K562 (cell line): ENCODE measurements around the gene PSMD13. TPM values are rescaled to one million over a fixed set of nuclear protein-coding genes. Genes with fewer than 3 reads are reported as not detected.
"Not testable (repeated sequence)": the region's sequence is repeated elsewhere in the genome, so short reads cannot be mapped to it uniquely, and the experiment has no call there.

Experiments
- ATAC-seq: fragments of 200-7000 bp; cut with Tn5 transposase; 3 replicates; pipeline ENCODE4 v1.9.1; 2020; ENCODE audit warnings: moderate library complexity
- BruUV-seq: library from RNA; stranded (reverse); fragments of 400-500 nt; replicated peaks from 2 replicates; lab custom pipeline; 2021; lab: Mats Ljungman, UMichigan
- CTCF ChIA-PET: fragments of 300-600 bp; formaldehyde crosslinking; extraction: SDS; loops from one replicate; lab custom pipeline; 2021; ENCODE audit warnings: low intra/inter-chr PET ratio; lab: Yijun Ruan, JAX
- POLR2A ChIA-PET: fragments of 300-600, 350-650 bp; sonication (Branson Sonifier 250); formaldehyde crosslinking; extraction: SDS; loops from one replicate; lab custom pipeline; 2021; ENCODE audit warnings: antibody characterized with exemption, inconsistent platforms; lab: Yijun Ruan, JAX
- DNase-seq, 4 experiments: peaks; one replicate each; pipeline versions ENCODE4 v3.0.0 to v3.0.0-alpha.2; 2011 to 2018; ENCODE audit warnings: low spot score in 3 of 4, mixed read lengths in 3 of 4; ENCODE audit errors: extremely low read depth in 1 of 4
- FAIRE-seq: peaks from 2 replicates; lab custom pipeline; 2011; peaks lifted over from hg19 to GRCh38; lab: Jason Lieb, UNC
- H2AFZ ChIP-seq: 2 replicates; pipeline ENCODE4 v1.6.0; 2011; ENCODE audit warnings: low read depth, low read length, control low read depth, inconsistent platforms
- H3K27ac ChIP-seq: fragments of 200-600 bp; 3 replicates; pipeline ENCODE4 v1.8.0; 2011; ENCODE audit warnings: low read depth, mild to moderate bottlenecking, control low read depth, inconsistent platforms, low read length, moderate library complexity, mixed read lengths; ENCODE audit errors: extremely low read depth
- H3K27me3 ChIP-seq, 2 experiments: fragments of 300-600 bp in 1 of 2; 2 replicates in 1 of 2; 3 replicates in 1 of 2; pipeline versions ENCODE4 v1.6.0 to v1.8.0; 2011; ENCODE audit warnings: inconsistent platforms in 2 of 2, low read length in 2 of 2, mild to moderate bottlenecking in 1 of 2, mixed read lengths in 1 of 2, moderate library complexity in 1 of 2; ENCODE audit not compliant: control insufficient read depth in 2 of 2, insufficient read depth in 2 of 2
- H3K36me3 ChIP-seq: fragments of 300-600 bp; 3 replicates; pipeline ENCODE4 v1.8.0; 2011; ENCODE audit warnings: mild to moderate bottlenecking, low read length, inconsistent platforms; ENCODE audit not compliant: control insufficient read depth, insufficient read depth
- H3K4me1 ChIP-seq, 2 experiments: fragments of 200-600 bp in 1 of 2; replicated peaks in 1 of 2; 2 replicates in 1 of 2; 3 replicates in 1 of 2; pipeline versions ENCODE4 v1.5.1 to v1.8.0; 2011; ENCODE audit warnings: inconsistent platforms in 2 of 2, low read length in 2 of 2, mild to moderate bottlenecking in 1 of 2, mixed read lengths in 1 of 2, moderate library complexity in 1 of 2; ENCODE audit not compliant: control insufficient read depth in 2 of 2, insufficient read depth in 2 of 2
- H3K4me2 ChIP-seq: 2 replicates; pipeline ENCODE4 v1.6.1; 2011; ENCODE audit warnings: low read length, control low read depth, inconsistent platforms, mixed read lengths; ENCODE audit not compliant: insufficient read depth
- H3K4me3 ChIP-seq: fragments of 200-600 bp; sonication (generic), shearing (Covaris generic); 2 replicates; pipeline ENCODE4 v1.5.1; 2016; ENCODE audit warnings: control low read depth, inconsistent platforms
- H3K79me2 ChIP-seq: fragments of 200-600 bp; 3 replicates; pipeline ENCODE4 v1.8.0; 2011; ENCODE audit warnings: low read length, inconsistent platforms; ENCODE audit not compliant: control insufficient read depth, insufficient read depth
- H3K9ac ChIP-seq, 2 experiments: 2 replicates each; pipeline versions ENCODE4 v1.6.0 to v1.6.1; 2011; ENCODE audit warnings: low read depth in 2 of 2, low read length in 2 of 2, control low read depth in 1 of 2, inconsistent platforms in 1 of 2, mild to moderate bottlenecking in 1 of 2, mixed read lengths in 1 of 2; ENCODE audit not compliant: insufficient read depth in 1 of 2
- H3K9me1 ChIP-seq: one replicate; pipeline ENCODE4 v1.6.0; 2011; ENCODE audit warnings: inconsistent platforms, mild to moderate bottlenecking, low read length, moderate library complexity; ENCODE audit not compliant: control insufficient read depth, insufficient read depth
- H3K9me3 ChIP-seq: replicated peaks from 2 replicates; pipeline ENCODE4 v1.5.1; 2011; ENCODE audit warnings: low read depth, low read length, inconsistent platforms; ENCODE audit not compliant: control insufficient read depth, insufficient read depth
- H4K20me1 ChIP-seq: replicated peaks from 2 replicates; pipeline ENCODE4 v1.6.1; 2011; ENCODE audit warnings: low read length, inconsistent platforms, mixed read lengths; ENCODE audit not compliant: control insufficient read depth, insufficient read depth
- JUND ChIP-seq, 2 experiments: IDR thresholded peaks; 2 replicates in 1 of 2; 3 replicates in 1 of 2; pipeline ENCODE4 v1.6.1; 2011; ENCODE audit warnings: borderline replicate concordance in 2 of 2, low read depth in 2 of 2, low read length in 2 of 2, improper control_type of control experiment in 1 of 2, missing biosample characterization in 1 of 2, missing genetic modification characterization in 1 of 2, missing genetic modification reagents in 1 of 2
- VEZF1 ChIP-seq: fragments of 200-800 bp; sonication (Bioruptor generic); IDR thresholded peaks from 2 replicates; pipeline ENCODE4 v1.6.1; 2017; ENCODE audit warnings: missing genetic modification characterization, missing compliant biosample characterization
- ZBTB7A ChIP-seq: IDR thresholded peaks from 2 replicates; pipeline ENCODE4 v1.6.1; 2011; ENCODE audit warnings: low read depth, mild to moderate bottlenecking, low read length, moderate library complexity, borderline replicate concordance; ENCODE audit not compliant: control insufficient read depth
- WGBS: fragments of 100-300 bp; shearing (Covaris generic); methylation state at CpG from one replicate; pipeline ENCODE4 v1.1.6; 2016; ENCODE audit warnings: low coverage, mixed read lengths; ENCODE audit not compliant: insufficient coverage; ENCODE audit errors: missing lambda C conversion rate; 5-methylcytosine and 5-hydroxymethylcytosine counted together
- in situ Hi-C: fragments of 300-500 bp; cut with MboI; formaldehyde crosslinking; loops from 4 replicates; pipeline ENCODE4 v1.15.0; 2018; ENCODE audit warnings: inconsistent platforms, mixed read lengths
- intact Hi-C: fragments of 100-400 bp; cut with micrococcal nuclease; formaldehyde crosslinking; loops from 2 replicates; pipeline ENCODE4 v1.14.2; 2022
- polyA plus RNA-seq, 8 experiments: library from polyadenylated mRNA; depleted of rRNA in 4 of 8; stranded (reverse) in 5 of 8; unstranded in 3 of 8; fragments of >200 nt; fragmentation: Nextera tagmentation in 2 of 8; fragmentation: Illumina TruSeq in 1 of 8; extraction: Ambion mirVana in 2 of 8; extraction: Trizol in 1 of 8; gene quantifications; 2 replicates each; pipeline versions ENCODE4 v1.2.1 to v1.2.3, GENCODE V29; 2011 to 2014; ENCODE audit warnings: inconsistent platforms in 1 of 8, missing spikeins in 1 of 8
- total RNA-seq, 7 experiments: library from RNA; depleted of rRNA in 6 of 7; stranded (reverse); fragments of >200 nt in 6 of 7; fragmentation: Illumina TruSeq in 2 of 7; extraction: Trizol in 2 of 7; gene quantifications; 2 replicates each; pipeline versions ENCODE4 v1.2.1 to v1.2.3, GENCODE V29; 2011 to 2021; ENCODE audit warnings: low replicate concordance in 1 of 7

Gene PSMD13
- total and polyA plus RNA-seq, 9 of the 15 experiments (the other 6 are each of a cell fraction or from before 2014, with no cell fraction given), result 185 to 383 (median 267) TPM

GRCh38 chr11:286977-287820, 50.4 kb downstream of the PSMD13 start:
- not testable (repeated sequence) for ATAC-seq

More at GRCh38 chr11:286977-287820, 50.4 kb downstream of the PSMD13 start:
- H4K20me1 ChIP-seq; BruUV-seq; H3K27me3 ChIP-seq; in situ Hi-C loops; H3K9me1 ChIP-seq; CTCF ChIA-PET; intact Hi-C loops; H3K9me3 ChIP-seq; TF ChIP-seq JUND (IDR thresholded peaks at IDR 0.05; ENCODE audit: borderline replicate concordance, low read depth, low read length): not testable (repeated sequence)
- Histone ChIP-seq H3K4me1 (peaks cover 18 to 83% of the 10 kb centered on the region in 2 experiments; a peak in 4 of 5 replicates), H3K36me3 (peaks cover 26% of the 10 kb centered on the region; the same call in 1 of the 3 replicates), H2AFZ (0 out of 2 replicates have a peak overlapping the region, but pooled peaks have one; percentile 16), H3K4me3 (peak overlapping the region; percentile 58), H3K27ac (peak overlapping the region; percentile 85), H3K9ac (peak overlapping the region; percentile 87 to 99), H3K4me2 (peak overlapping the region; percentile 85), H3K79me2 (peaks cover 37% of the 10 kb centered on the region)
- FAIRE-seq (peak; percentile 40), DNase-seq (peak in 3 of 4 experiments; percentile 34 to 46 (median 43))
- WGBS, result 53% methylated on average over 23 of the region's 27 CpGs
- TF ChIP-seq VEZF1 (CRISPR knock-in tag) (0 out of 2 replicates have a peak, but pooled peaks have one; percentile 23), JUND (tag; IDR thresholded peaks at IDR 0.05; ENCODE audit: borderline replicate concordance, low read depth, low read length) (peak; percentile 21; the same call in 1 of the 3 replicates), ZBTB7A (peak; percentile 35; the same call in 1 of the 2 replicates)
- POLR2A ChIA-PET, result interaction anchor here (0.6 to 1.4 kb wide), 5 partner anchors 9 to 258 kb away, joined by 3 to 4 read pairs (median 3); partner anchors contain the start of gene NLRP6
